Erythroblast (primary cell): Measurements from ENCODE around the gene ZNF784.

Source experiments
- GATA1 ChIP-seq: IDR thresholded peaks from 2 replicates; pipeline ENCODE4 v1.6.1; 2011; ENCODE audit warnings: low read depth, mild to moderate bottlenecking, control low read depth, low read length, moderate library complexity
- POLR2A ChIP-seq: IDR thresholded peaks from 2 replicates; pipeline ENCODE4 v1.6.1; 2011; ENCODE audit warnings: mild to moderate bottlenecking, low read length

GRCh38 chr19:55603115-55603514 is 21.3 kb downstream of the ZNF784 start:
- TF ChIP-seq POLR2A = no peak
- TF ChIP-seq GATA1 = no peak
